Breast epithelium (tissue), 4 donors: ENCODE measurements around the gene CACNG8. TPM values are rescaled to one million over a fixed set of nuclear protein-coding genes. Genes with fewer than 3 reads are reported as not detected.

Experiments used
- DNase-seq, 2 donors: peaks; one replicate each; pipeline ENCODE4 v3.0.0-alpha.2; 2019; ENCODE audit warnings: low spot score in 2 of 2
- H3K27ac ChIP-seq, 2 donors: fragments of 200-600 bp; sonication (generic) in 1 of 2; one replicate each; pipeline ENCODE4 v1.5.1; 2016 to 2019; ENCODE audit warnings: mild to moderate bottlenecking in 1 of 2
- H3K27me3 ChIP-seq, 2 donors: fragments of 200-600 bp; sonication (generic) in 1 of 2; one replicate each; pipeline versions ENCODE4 v1.5.1 to v1.6.0; 2017 to 2019; ENCODE audit warnings: control low read depth in 1 of 2, mild to moderate bottlenecking in 1 of 2
- H3K36me3 ChIP-seq: fragments of 200-600 bp; one replicate; pipeline ENCODE4 v1.5.1; 2019
- H3K4me1 ChIP-seq, 2 donors: fragments of 200-600 bp; sonication (generic); one replicate each; pipeline ENCODE4 v1.5.1; 2016 to 2019; ENCODE audit warnings: control low read depth in 1 of 2
- H3K4me3 ChIP-seq, 3 donors: fragments of 200-600 bp; sonication (generic); 1 replicate in 2 of 3; 2 replicates in 1 of 3; pipeline ENCODE4 v1.5.1; 2016 to 2019; ENCODE audit warnings: mild to moderate bottlenecking in 3 of 3, moderate library complexity in 2 of 3
- H3K9me3 ChIP-seq, 2 donors: fragments of 200-600 bp; sonication (generic) in 1 of 2; one replicate each; pipeline ENCODE4 v1.5.1; 2016 to 2019; ENCODE audit warnings: control low read depth in 1 of 2
- POLR2A ChIP-seq: fragments of 450-650 bp; IDR thresholded peaks from one replicate; pipeline ENCODE4 v1.6.1; 2016; ENCODE audit warnings: antibody characterized with exemption, mild to moderate bottlenecking, moderate library complexity
- POLR2AphosphoS5 ChIP-seq, 3 donors: sonication (generic); formaldehyde crosslinking; IDR thresholded peaks; one replicate each; pipeline ENCODE4 v1.6.1; 2017; ENCODE audit warnings: antibody characterized with exemption in 3 of 3
- intact Hi-C: fragments of 100-400 bp; cut with DNase I; formaldehyde crosslinking; loops from one replicate; pipeline ENCODE4 v1.15.1; 2023; ENCODE audit warnings: low total_unique reads
- total RNA-seq, 3 donors: library from RNA; depleted of rRNA; stranded (reverse); fragments of >200 nt; gene quantifications; one replicate each; pipeline ENCODE4 v1.1.0, GENCODE V29; 2016
- TF ChIP-seq, protein P1 (sequence below), 3 donors: fragments of 450-650 bp; IDR thresholded peaks; one replicate each; pipeline ENCODE4 v1.5.1; 2016 to 2017; ENCODE audit warnings: antibody characterized with exemption in 3 of 3, mild to moderate bottlenecking in 3 of 3, moderate library complexity in 3 of 3

Gene CACNG8
- total RNA-seq, 3 donors from 2014 or later, result under 0.01 TPM; not detected in 2

DNA sequence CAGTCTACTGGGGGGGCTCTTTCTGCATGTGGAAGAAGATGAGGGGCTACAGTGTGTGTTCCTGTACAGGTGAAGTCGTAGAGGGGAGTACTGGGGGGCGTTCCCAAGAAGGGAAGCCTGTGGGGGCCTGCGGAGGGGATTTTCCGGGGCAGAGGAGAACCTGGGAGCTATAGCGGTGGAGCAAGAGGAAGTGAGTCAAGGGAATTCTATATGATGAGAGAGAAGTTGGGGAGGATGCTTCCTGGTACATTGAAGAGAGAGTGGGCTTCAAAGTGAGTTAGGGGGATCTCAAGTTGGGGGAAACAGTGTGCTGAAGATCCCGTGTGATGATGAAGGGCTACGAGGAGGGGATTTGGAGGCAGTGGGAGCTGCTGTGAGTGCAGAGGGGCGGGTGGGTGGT lies 1.9 kb upstream of the CACNG8 start:
- Histone ChIP-seq H3K27me3 (peaks cover 9 to 88% of the 10 kb centered on the region in 2 donors), H3K4me1 (no peaks in the 10 kb centered on the region), H3K4me3 (no peak overlapping the region), H3K9me3 (no peaks in the 10 kb centered on the region), H3K27ac (no peak overlapping the region), H3K36me3 (no peaks in the 10 kb centered on the region)
- TF ChIP-seq, protein P1, sequence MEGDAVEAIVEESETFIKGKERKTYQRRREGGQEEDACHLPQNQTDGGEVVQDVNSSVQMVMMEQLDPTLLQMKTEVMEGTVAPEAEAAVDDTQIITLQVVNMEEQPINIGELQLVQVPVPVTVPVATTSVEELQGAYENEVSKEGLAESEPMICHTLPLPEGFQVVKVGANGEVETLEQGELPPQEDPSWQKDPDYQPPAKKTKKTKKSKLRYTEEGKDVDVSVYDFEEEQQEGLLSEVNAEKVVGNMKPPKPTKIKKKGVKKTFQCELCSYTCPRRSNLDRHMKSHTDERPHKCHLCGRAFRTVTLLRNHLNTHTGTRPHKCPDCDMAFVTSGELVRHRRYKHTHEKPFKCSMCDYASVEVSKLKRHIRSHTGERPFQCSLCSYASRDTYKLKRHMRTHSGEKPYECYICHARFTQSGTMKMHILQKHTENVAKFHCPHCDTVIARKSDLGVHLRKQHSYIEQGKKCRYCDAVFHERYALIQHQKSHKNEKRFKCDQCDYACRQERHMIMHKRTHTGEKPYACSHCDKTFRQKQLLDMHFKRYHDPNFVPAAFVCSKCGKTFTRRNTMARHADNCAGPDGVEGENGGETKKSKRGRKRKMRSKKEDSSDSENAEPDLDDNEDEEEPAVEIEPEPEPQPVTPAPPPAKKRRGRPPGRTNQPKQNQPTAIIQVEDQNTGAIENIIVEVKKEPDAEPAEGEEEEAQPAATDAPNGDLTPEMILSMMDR (IDR thresholded peaks at IDR 0.05), result no peak
- TF ChIP-seq POLR2A (no peak), POLR2AphosphoS5 (IDR thresholded peaks at IDR 0.05) (no peak)
- intact Hi-C loops, result no loop called here
- DNase-seq, result no peak

DNA sequence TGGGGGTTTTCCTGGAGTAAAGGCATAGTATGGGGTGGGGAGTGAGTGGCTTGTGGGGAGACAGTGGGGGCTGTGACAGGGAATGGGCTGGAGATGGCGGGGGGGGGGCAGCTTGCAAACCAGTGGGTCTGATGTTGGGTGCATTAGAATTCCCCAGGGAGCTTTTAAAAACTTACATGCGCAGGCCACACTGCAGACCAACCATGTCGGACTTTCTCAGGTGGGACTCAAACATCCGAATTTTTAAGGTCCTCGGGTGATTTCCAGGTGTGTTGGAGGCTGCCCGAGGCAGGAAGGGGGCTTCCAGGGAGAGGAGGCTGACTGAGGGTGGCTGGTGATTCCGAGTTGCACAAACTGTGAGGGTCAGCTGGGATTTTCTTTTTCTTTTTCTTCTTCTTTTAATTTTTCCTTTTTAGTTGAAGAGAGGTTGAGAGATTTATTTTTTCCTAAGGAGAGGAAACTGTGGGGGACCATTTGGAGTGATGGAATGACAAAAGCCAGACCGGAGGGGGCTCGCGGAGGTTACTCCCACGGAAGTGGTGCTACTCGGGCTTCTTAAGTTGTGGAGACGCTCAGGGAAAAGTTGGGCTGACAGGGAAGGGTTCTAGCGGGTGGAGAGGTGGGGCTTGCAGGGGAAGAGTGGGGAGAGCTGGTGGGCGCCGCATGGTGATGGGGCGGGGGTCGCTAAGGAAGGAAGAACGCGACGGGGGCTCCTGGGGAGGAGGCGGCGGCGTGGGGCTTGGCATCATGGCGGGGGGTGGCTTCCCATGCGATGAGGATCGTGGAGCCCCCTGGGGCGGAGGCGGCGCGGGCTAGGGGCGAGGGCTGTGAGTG lies 997 bp upstream of the CACNG8 start:
- Histone ChIP-seq H3K27ac (no peak overlapping the region), H3K36me3 (no peaks in the 10 kb centered on the region), H3K4me3 (no peak overlapping the region), H3K9me3 (no peaks in the 10 kb centered on the region), H3K27me3 (peaks cover 9 to 88% of the 10 kb centered on the region in 2 donors), H3K4me1 (no peaks in the 10 kb centered on the region)
- intact Hi-C loops, result no loop called here
- TF ChIP-seq, protein P1 (IDR thresholded peaks at IDR 0.05), result no peak
- no peak for DNase-seq

DNA sequence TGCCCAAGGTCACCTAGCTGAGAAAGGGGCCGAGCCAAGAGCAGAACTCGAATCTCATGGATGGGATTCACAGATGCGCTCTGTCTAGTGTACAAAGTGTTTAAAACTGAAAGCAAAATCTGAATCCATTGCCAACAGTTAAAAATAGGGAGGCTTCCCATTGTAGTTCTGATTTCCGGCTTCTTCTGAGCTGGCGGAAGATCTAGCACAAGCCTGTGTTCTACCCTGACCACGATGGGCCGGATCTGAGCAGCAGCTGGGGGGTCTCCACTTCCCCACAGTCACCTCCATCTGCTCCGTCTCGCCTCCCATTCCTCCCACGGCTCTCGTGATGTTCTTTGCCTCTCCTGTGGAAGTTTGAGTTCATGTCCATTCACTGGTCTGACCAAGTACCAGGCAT lies 2.4 kb downstream of the CACNG8 start:
- TF ChIP-seq, protein P1 (IDR thresholded peaks at IDR 0.05), result no peak
- TF ChIP-seq POLR2A (no peak), POLR2AphosphoS5 (IDR thresholded peaks at IDR 0.05) (no peak)
- intact Hi-C loops, result no loop called here
- Histone ChIP-seq H3K36me3 (no peaks in the 10 kb centered on the region), H3K27ac (no peak overlapping the region), H3K27me3 (peaks cover 5 to 59% of the 10 kb centered on the region in 2 donors), H3K9me3 (no peaks in the 10 kb centered on the region), H3K4me1 (no peaks in the 10 kb centered on the region), H3K4me3 (peak overlapping the region in 1 of 3 donors; percentile 41)
- DNase-seq, result no peak

DNA sequence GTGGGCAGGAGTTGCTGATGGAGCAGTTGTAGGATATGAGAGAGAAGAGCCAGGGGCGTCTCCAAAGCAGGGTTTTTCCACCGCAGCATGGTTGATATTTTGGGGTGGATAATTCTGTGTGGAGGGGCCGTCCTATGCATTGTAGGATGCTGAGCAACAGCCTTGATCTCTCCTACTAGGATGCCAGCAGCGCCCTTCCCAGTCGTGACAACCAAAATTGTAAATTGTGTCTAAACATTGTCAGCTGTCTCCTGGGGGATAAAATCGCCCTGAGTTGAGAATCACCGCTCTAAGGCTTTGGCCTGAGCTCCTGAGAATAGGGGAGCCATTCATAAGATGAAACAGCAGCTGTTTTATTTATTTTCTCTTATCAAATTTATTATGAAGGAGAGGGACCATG lies 4.2 kb downstream of the CACNG8 start:
- TF ChIP-seq POLR2A, result no peak
- TF ChIP-seq, protein P1 (IDR thresholded peaks at IDR 0.05), result no peak
- TF ChIP-seq POLR2AphosphoS5 (IDR thresholded peaks at IDR 0.05), result no peak

DNA sequence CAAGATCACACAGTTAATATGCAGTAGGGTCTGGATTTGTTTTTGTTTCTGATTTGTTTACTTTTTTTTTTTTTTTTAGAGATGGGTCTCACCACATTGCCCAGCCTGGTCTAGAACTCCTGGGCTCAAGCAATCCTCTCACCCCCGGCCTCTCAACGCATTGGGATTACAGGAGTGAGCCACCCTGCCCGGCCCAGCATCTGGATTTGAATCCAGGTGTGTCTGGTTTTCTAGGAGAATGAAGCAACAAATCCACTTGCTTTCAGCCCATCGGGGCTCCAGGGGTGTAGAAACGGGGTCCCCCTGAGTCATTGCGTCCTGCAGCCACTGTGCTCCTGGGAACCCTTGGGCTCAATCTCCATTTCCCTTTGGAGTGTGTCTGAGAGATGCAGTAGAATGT lies 6.6 kb downstream of the CACNG8 start:
- peaks cover 0 to 29% of the 10 kb centered on the region in 2 donors for H3K27me3 ChIP-seq
- H3K27ac ChIP-seq, result no peak overlapping the region
- DNase-seq, result no peak
- H3K4me3 ChIP-seq, result no peak overlapping the region
- intact Hi-C loops, result no loop called here
- H3K9me3 ChIP-seq, result no peaks in the 10 kb centered on the region
- H3K4me1 ChIP-seq, result no peaks in the 10 kb centered on the region
- TF ChIP-seq POLR2A (no peak), POLR2AphosphoS5 (IDR thresholded peaks at IDR 0.05) (no peak)
- TF ChIP-seq, protein P1 (IDR thresholded peaks at IDR 0.05), result no peak
- H3K36me3 ChIP-seq, result no peaks in the 10 kb centered on the region

More for the DNA sequence above, 4.2 kb downstream of the CACNG8 start:
- no peaks in the 10 kb centered on the region for H3K9me3 ChIP-seq
- no peaks in the 10 kb centered on the region for H3K36me3 ChIP-seq
- no peaks in the 10 kb centered on the region for H3K4me1 ChIP-seq
- intact Hi-C loops, result no loop called here
- no peak overlapping the region for H3K27ac ChIP-seq
- DNase-seq, result no peak
- H3K27me3 ChIP-seq, result peaks cover 5 to 48% of the 10 kb centered on the region in 2 donors
- H3K4me3 ChIP-seq, result no peak overlapping the region
